NB4 (cell line): ENCODE results near the gene CYP27C1.

ENCODE experiments used
- DNase-seq: peaks from one replicate; pipeline ENCODE4 v3.0.0; 2010; ENCODE audit warnings: low read depth
- H3K4me3 ChIP-seq: one replicate; pipeline ENCODE4 v1.5.1; 2011; ENCODE audit warnings: mild to moderate bottlenecking, low read depth, low read length, moderate library complexity
- MAX ChIP-seq: IDR thresholded peaks from 2 replicates; pipeline ENCODE4 v1.6.1; 2011; ENCODE audit warnings: low read depth, low read length
- MYC ChIP-seq: IDR thresholded peaks from 2 replicates; pipeline ENCODE4 v1.6.1; 2011; ENCODE audit warnings: low read depth, low read length
- POLR2A ChIP-seq: IDR thresholded peaks from 2 replicates; pipeline ENCODE4 v1.6.1; 2011; ENCODE audit warnings: mild to moderate bottlenecking; ENCODE audit not compliant: insufficient read length; ENCODE audit errors: extremely low read depth
- TF ChIP-seq, protein P1 (sequence below): IDR thresholded peaks from one replicate; pipeline ENCODE4 v1.5.1; 2012; ENCODE audit warnings: low read depth, low read length

Gene CYP27C1

DNA sequence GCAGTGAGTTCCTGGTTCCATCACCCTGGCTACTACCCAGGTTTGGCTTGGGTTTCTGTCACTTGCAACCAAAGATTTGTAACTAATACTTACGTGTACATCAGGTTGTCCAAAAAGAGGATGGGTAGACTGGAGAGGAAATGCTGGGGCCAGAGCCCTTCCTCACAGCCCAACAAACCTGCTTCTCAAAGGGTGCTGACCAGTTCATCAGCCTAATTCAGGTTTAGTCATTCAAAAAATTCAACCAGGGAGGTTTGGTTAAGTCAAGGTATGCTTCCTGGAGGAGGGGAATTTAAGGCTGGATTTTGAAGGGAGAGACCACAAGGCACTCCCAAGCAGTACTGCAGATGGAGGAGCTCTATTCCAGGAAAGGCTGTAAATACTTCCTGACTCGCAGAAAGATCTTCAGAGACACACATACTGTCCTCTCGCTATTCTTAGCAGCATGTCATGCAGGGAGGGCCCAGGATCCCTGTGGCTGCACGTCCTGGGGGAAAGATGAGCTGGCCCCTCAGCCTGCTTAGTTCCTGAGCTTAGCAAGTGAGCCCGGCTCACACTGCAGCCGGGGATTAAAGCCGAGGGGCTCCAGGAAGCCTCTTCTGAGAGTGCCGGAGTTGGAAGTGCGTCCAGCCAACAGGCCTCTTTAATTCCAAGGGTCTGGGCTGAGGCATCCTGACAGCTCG lies 73.1 kb downstream of the CYP27C1 start:
- H3K4me3 ChIP-seq = no peak overlapping the region
- DNase-seq = no peak
- TF ChIP-seq MYC = no peak
- TF ChIP-seq, protein P1, sequence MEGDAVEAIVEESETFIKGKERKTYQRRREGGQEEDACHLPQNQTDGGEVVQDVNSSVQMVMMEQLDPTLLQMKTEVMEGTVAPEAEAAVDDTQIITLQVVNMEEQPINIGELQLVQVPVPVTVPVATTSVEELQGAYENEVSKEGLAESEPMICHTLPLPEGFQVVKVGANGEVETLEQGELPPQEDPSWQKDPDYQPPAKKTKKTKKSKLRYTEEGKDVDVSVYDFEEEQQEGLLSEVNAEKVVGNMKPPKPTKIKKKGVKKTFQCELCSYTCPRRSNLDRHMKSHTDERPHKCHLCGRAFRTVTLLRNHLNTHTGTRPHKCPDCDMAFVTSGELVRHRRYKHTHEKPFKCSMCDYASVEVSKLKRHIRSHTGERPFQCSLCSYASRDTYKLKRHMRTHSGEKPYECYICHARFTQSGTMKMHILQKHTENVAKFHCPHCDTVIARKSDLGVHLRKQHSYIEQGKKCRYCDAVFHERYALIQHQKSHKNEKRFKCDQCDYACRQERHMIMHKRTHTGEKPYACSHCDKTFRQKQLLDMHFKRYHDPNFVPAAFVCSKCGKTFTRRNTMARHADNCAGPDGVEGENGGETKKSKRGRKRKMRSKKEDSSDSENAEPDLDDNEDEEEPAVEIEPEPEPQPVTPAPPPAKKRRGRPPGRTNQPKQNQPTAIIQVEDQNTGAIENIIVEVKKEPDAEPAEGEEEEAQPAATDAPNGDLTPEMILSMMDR = no peak
- no peak for TF ChIP-seq MAX
- no peak for TF ChIP-seq POLR2A

DNA sequence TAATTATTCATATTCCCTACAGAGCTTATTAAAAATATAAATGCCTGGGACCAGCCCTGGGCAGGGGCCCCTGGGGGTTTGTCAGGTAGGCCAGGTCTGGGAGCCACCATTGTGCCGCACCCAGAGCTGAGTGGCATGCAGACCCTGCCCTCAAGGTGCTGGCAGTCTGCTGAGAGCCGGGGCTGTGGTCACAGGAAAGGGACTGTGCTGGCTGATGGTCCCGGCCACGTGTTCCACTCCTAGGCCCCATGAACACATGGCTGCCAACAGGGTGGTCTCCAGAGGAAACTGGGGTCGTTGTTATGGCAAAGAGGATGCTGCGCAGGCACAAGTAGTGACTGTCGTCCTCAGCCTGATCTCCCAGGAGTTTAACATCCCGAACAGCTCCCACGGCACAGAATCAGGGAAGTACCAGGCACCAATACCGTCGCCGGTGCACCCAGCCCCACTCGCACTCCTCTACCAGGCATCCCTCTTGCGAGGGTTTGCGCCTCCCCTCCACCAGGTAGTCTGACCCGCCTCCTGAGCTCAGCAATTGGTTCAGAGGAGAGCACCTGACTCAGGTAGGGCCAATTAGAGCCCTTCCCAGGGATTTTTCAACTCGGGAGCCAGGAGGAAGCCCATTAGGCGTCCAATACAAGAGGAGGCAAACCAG lies 73.9 kb downstream of the CYP27C1 start:
- DNase-seq = no peak
- no peak for TF ChIP-seq MYC
- TF ChIP-seq POLR2A = no peak
- TF ChIP-seq MAX = no peak
- TF ChIP-seq, protein P1 = no peak
- no peak overlapping the region for H3K4me3 ChIP-seq

DNA sequence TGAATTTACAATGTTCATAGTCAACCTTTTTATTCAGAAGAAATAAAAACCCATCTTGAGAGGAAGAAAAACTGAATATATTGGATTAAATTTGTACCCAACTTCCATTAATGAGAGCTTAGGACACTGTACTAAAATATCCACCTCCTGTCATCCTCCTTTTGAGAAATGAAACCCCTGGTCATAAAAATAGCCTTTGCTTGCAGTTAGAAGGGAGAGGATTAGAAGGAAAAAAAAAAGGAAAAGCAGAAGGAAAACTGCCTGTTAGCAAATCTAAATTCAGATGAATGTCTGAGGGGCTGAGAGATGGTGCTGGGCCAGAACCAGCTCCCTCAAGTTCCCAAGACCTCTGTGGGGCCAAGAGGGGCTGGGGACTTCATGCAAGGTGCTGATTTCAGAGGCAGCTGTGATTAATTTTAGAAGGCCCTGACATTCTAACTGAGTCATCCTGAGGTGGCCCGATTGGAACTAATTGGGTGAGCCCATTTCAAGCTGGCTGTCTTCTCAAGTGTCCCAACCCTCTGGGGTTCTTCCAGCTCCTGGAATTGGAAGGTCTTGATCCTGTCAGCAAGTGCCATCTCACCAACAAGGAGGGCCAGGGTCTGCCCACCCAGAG lies 74.7 kb downstream of the CYP27C1 start:
- DNase-seq = no peak
- no peak for TF ChIP-seq MAX
- TF ChIP-seq POLR2A = no peak
- no peak for TF ChIP-seq MYC
- TF ChIP-seq, protein P1 = no peak
- no peak overlapping the region for H3K4me3 ChIP-seq

DNA sequence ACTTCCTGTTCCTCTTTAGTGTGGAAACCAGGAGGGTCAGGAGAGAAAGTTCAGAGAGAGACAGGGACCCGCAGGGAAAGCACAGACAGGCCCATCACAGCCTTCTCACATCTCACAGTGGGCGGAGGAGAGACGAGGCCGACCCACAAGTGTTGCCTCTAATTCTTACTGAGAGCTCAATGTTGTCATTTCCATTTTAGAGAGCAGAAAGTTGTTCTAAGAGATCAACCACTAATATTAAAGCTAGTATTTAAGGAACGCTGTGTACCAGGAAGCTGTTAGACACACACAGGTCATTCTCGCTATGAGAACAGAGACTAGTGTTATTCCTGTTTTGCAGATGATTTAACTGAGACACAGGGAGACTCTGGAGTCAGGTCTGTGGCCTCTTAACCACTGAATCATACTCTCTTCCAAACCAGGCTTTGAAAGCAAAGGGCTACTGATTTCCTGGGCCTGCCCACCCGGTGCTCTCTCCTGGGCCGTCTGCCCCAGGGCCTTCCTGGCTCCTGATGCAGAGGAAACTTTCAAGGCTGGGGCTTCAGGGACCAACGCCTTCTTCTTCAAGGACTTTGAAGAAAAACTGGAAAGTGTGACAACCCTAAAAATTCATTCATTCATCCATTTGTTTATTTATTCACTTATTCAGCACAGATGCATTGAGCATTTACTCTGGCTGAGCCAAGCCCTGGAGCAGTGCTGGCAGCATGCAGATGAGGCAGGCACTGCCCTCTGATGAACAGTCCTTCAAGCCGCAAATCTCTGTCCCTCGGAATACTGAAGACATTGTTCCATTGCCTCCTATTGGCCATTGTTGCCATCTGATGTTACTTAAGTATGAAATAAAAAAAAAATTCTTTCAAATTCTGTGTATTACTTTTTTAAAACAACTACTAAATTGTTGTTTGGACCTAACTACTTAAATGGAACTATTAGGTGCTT lies 76.0 kb downstream of the CYP27C1 start:
- TF ChIP-seq MAX (no peak), POLR2A (no peak), MYC (no peak)
- TF ChIP-seq, protein P1 = no peak
- no peak overlapping the region for H3K4me3 ChIP-seq
- DNase-seq = no peak
